Embryonic facial prominence (tissue), 1 donor: ENCODE results near the gene FABP6.
"Not testable (repeated sequence)": the region's sequence is repeated elsewhere in the genome, so short reads cannot be mapped to it uniquely, and the experiment has no call there.

ENCODE experiments used
- DNase-seq: peaks from one replicate; pipeline ENCODE4 v3.0.0-alpha.2; 2016; ENCODE audit errors: extremely low spot score

The FABP6 gene

GRCh38 chr5:160221082-160221481 lies 8.2 kb upstream of the FABP6 start:
- DNase-seq = no peak

GRCh38 chr5:160227012-160227411 lies 2.3 kb upstream of the FABP6 start:
- no peak for DNase-seq

- no peak for DNase-seq
Measured at GRCh38 chr5:160230686-160231527, 1.6 kb downstream of the FABP6 start.

- no peak for DNase-seq
Measured at GRCh38 chr5:160231783-160232342, 2.6 kb downstream of the FABP6 start.

GRCh38 chr5:160233215-160233614 lies 3.9 kb downstream of the FABP6 start:
- DNase-seq = no peak

- DNase-seq = no peak
Measured at GRCh38 chr5:160235731-160236130, 6.4 kb downstream of the FABP6 start.

GRCh38 chr5:160237571-160238093 lies 8.3 kb downstream of the FABP6 start:
- no peak for DNase-seq

- DNase-seq = no peak
Measured at GRCh38 chr5:160240350-160240749, 11.0 kb downstream of the FABP6 start.

- no peak for DNase-seq
Measured at GRCh38 chr5:160242145-160242544, 12.8 kb downstream of the FABP6 start.

GRCh38 chr5:160245506-160246086 lies 16.3 kb downstream of the FABP6 start:
- DNase-seq = no peak

GRCh38 chr5:160249570-160249969 lies 20.3 kb downstream of the FABP6 start:
- DNase-seq = not testable (repeated sequence)

- no peak for DNase-seq
Measured at GRCh38 chr5:160250226-160250625, 20.9 kb downstream of the FABP6 start.

GRCh38 chr5:160250826-160251225 lies 21.5 kb downstream of the FABP6 start:
- DNase-seq = no peak

- no peak for DNase-seq
Measured at GRCh38 chr5:160251406-160252155, 22.3 kb downstream of the FABP6 start.

- DNase-seq = no peak
Measured at GRCh38 chr5:160252916-160253315, 23.6 kb downstream of the FABP6 start.

- DNase-seq = no peak
Measured at GRCh38 chr5:160253441-160253840, 24.1 kb downstream of the FABP6 start.

- DNase-seq = no peak
Measured at GRCh38 chr5:160254706-160255105, 25.4 kb downstream of the FABP6 start.

- DNase-seq = no peak
Measured at GRCh38 chr5:160259341-160259740, 30.0 kb downstream of the FABP6 start.

GRCh38 chr5:160260006-160260775 lies 30.9 kb downstream of the FABP6 start:
- no peak for DNase-seq

GRCh38 chr5:160260881-160261815 lies 31.8 kb downstream of the FABP6 start:
- no peak for DNase-seq
